HepG2 (cell line): ENCODE results near the gene CD320. TPM values are rescaled to one million over a fixed set of nuclear protein-coding genes. Genes with fewer than 3 reads are reported as not detected.
A peak's percentile ranks its signal among the peaks of the same experiment; 100 is the strongest.

Experiments
- CHCHD3 ChIP-seq: sonication (generic); formaldehyde crosslinking; IDR thresholded peaks from 2 replicates; pipeline ENCODE4 v1.8.0; 2022; ENCODE audit warnings: mild to moderate bottlenecking, missing genetic modification reagents, moderate library complexity
- DMTF1 ChIP-seq: sonication (generic); formaldehyde crosslinking; IDR thresholded peaks from 2 replicates; pipeline ENCODE4 v1.4.0; 2020; ENCODE audit warnings: mild to moderate bottlenecking, missing genetic modification reagents
- GLI4 ChIP-seq: sonication (generic); formaldehyde crosslinking; IDR thresholded peaks from 2 replicates; pipeline ENCODE4 v1.5.1; 2020; ENCODE audit warnings: missing genetic modification reagents, mild to moderate bottlenecking, moderate library complexity, borderline replicate concordance
- JDP2 ChIP-seq: sonication (generic); formaldehyde crosslinking; IDR thresholded peaks from 2 replicates; pipeline ENCODE4 v1.8.1; 2022; ENCODE audit warnings: missing genetic modification reagents, borderline replicate concordance
- JUND ChIP-seq: sonication (generic); formaldehyde crosslinking; IDR thresholded peaks from 2 replicates; pipeline ENCODE4 v1.8.0; 2022; ENCODE audit warnings: mild to moderate bottlenecking, missing genetic modification reagents
- MAFK ChIP-seq, 2 experiments: IDR thresholded peaks in 1 of 2; conservative IDR thresholded peaks in 1 of 2; 2 replicates each; pipeline ENCODE4 v1.6.1; 2011; ENCODE audit warnings: improper control_type of control experiment in 2 of 2, low read length in 2 of 2
- SAP130 ChIP-seq: IDR thresholded peaks from 2 replicates; pipeline ENCODE4 v1.6.1; 2016; ENCODE audit warnings: low read depth
- SP1 ChIP-seq, 2 experiments: fragments of 450-650 bp in 1 of 2; sonication (generic) in 1 of 2; formaldehyde crosslinking in 1 of 2; IDR thresholded peaks; 2 replicates each; pipeline versions ENCODE4 v1.4.0 to v1.6.1; 2016 to 2020; ENCODE audit warnings: missing genetic modification reagents in 1 of 2
- STAG1 ChIP-seq: sonication (generic); formaldehyde crosslinking; IDR thresholded peaks from 2 replicates; pipeline ENCODE4 v1.4.0; 2020; ENCODE audit warnings: missing genetic modification reagents
- UBTF ChIP-seq: sonication (generic); formaldehyde crosslinking; IDR thresholded peaks from 2 replicates; pipeline ENCODE4 v1.4.0; 2020; ENCODE audit warnings: mild to moderate bottlenecking, missing genetic modification reagents
- ZBTB46 ChIP-seq: sonication (generic); formaldehyde crosslinking; IDR thresholded peaks from 2 replicates; pipeline ENCODE4 v1.4.0; 2020; ENCODE audit warnings: mild to moderate bottlenecking, missing genetic modification reagents, borderline replicate concordance
- ZBTB49 ChIP-seq: sonication (generic); formaldehyde crosslinking; IDR thresholded peaks from 2 replicates; pipeline ENCODE4 v1.4.0; 2020; ENCODE audit warnings: missing genetic modification reagents, borderline replicate concordance
- ZFP1 ChIP-seq: IDR thresholded peaks from 2 replicates; pipeline ENCODE4 v1.6.1; 2016
- ZFP41 ChIP-seq: sonication (generic); formaldehyde crosslinking; IDR thresholded peaks from 2 replicates; pipeline ENCODE4 v1.4.0; 2020; ENCODE audit warnings: mild to moderate bottlenecking, missing genetic modification reagents, borderline replicate concordance
- ZNF256 ChIP-seq: sonication (generic); formaldehyde crosslinking; conservative IDR thresholded peaks from 2 replicates; pipeline ENCODE4 v1.4.0; 2020; ENCODE audit warnings: missing genetic modification reagents
- ZNF275 ChIP-seq: sonication (generic); formaldehyde crosslinking; IDR thresholded peaks from 2 replicates; pipeline ENCODE4 v1.8.0; 2022; ENCODE audit warnings: missing genetic modification reagents, mild to moderate bottlenecking, inconsistent platforms, borderline replicate concordance
- ZNF883 ChIP-seq: sonication (generic); formaldehyde crosslinking; IDR thresholded peaks from 2 replicates; pipeline ENCODE4 v1.5.1; 2020; ENCODE audit warnings: mild to moderate bottlenecking, missing genetic modification reagents; ENCODE audit errors: not compliant biosample characterization
- polyA plus RNA-seq, 8 experiments: library from polyadenylated mRNA; depleted of rRNA in 3 of 8; stranded (reverse) in 7 of 8; unstranded in 1 of 8; fragments of >200 nt; fragmentation: Illumina TruSeq in 4 of 8; extraction: Trizol in 4 of 8; gene quantifications; 2 replicates each; pipeline versions ENCODE4 v1.2.1 to v1.2.3, GENCODE V29; 2011 to 2016; ENCODE audit warnings: low read depth in 4 of 8, missing spikeins in 1 of 8, mixed read lengths in 1 of 8; ENCODE audit not compliant: insufficient read depth in 1 of 8
- total RNA-seq, 5 experiments: library from RNA; depleted of rRNA; stranded (reverse); fragments of >200 nt; fragmentation: Illumina TruSeq; extraction: Trizol; gene quantifications; 2 replicates each; pipeline ENCODE4 v1.2.3, GENCODE V29; 2016; ENCODE audit warnings: low read depth in 1 of 5

CD320 gene
- total and polyA plus RNA-seq, 2 of the 13 experiments (the other 11 are each of a cell fraction or from before 2014, with no cell fraction given): 83.1 to 99.9 TPM

GRCh38 chr19:8307965-8308866, at the start of gene CD320 (continued):
- TF ChIP-seq STAG1 (CRISPR knock-in tag) (no peak; the same call in 1 of the 2 replicates), DMTF1 (CRISPR knock-in tag) (no peak), ZNF883 (CRISPR knock-in tag) (peak; percentile 99), ZBTB46 (no peak), ZNF256 (CRISPR knock-in tag) (peak; percentile 68; the same call in 1 of the 2 replicates), MAFK (conservative IDR thresholded peaks at IDR 0.05 in 1 of 2, IDR thresholded peaks at IDR 0.05 in 1 of 2; ENCODE audit: low read length in 2 of 2) (no peak), JDP2 (no peak; the same call in 1 of the 2 replicates), SP1 (IDR thresholded peaks at IDR 0.05) (no peak), SP1 (CRISPR knock-in tag; IDR thresholded peaks at IDR 0.05) (peak; percentile 49; the same call in 1 of the 2 replicates), ZFP1 (CRISPR knock-in tag) (no peak), SAP130 (CRISPR knock-in tag) (peak; percentile 89), UBTF (CRISPR knock-in tag) (peak; percentile 59), CHCHD3 (CRISPR knock-in tag) (peak; percentile 91; the same call in 1 of the 2 replicates), ZNF275 (CRISPR knock-in tag) (peak; percentile 96; the same call in 1 of the 2 replicates), GLI4 (CRISPR knock-in tag) (peak; percentile 85; the same call in 1 of the 2 replicates), ZBTB49 (no peak), JUND (CRISPR knock-in tag) (peak; percentile 69; the same call in 1 of the 2 replicates), ZFP41 (CRISPR knock-in tag) (0 out of 2 replicates have a peak, but pooled peaks have one; percentile 93)
